Measurements from ENCODE around the gene PRRC1. TPM values are rescaled to one million over a fixed set of nuclear protein-coding genes. Genes with fewer than 3 reads are reported as not detected.
"Not testable (repeated sequence)": the region's sequence is repeated elsewhere in the genome, so short reads cannot be mapped to it uniquely, and the experiment has no call there.

Gene PRRC1
- total RNA-seq, 2 donors from 2014 or later: 25.1 to 29.1 TPM

DNA sequence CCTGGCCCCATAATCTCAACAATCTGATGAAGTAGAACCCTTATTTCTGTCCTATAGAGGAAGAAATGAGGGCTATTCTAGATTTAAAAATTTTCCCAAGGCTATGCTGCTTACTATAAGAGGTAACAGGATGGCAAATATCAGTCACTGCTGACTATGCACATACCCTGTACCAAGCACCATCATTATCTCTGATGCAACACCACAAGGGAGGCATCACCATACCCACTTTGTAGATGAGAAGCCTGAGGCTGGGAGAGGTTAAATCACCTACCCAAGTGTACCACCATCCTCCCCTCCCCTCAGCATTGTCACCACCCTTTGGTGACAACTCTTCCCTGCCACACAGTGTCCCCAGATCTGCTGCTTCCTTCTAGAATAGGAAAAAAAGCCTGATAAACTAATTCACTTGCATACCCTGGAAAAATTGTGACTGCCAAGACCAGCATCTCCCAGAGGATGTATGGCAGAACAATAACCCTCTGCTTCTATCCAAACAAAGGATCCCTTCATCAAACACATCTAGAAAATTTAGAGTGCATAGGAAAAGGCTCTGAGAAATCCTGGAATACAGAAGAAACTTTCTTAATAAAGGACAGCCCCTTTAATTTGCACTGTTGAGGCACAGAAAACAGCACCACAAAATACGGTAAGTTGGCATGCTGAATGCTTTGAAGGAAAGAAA, 48.3 kb downstream of the PRRC1 start:
- no peaks in the 10 kb centered on the region for H3K4me1 ChIP-seq
- no peaks in the 10 kb centered on the region for H3K36me3 ChIP-seq (replicated peaks in 1 of 2; ENCODE audit: insufficient read depth in 1 of 2, low read depth in 2 of 2)
- H3K9me3 ChIP-seq: no peaks in the 10 kb centered on the region
- no peaks in the 10 kb centered on the region for H3K27me3 ChIP-seq
- DNase-seq: no peak
- H3K27ac ChIP-seq: no peak overlapping the region
- WGBS, 2 donors: 71 to 95% methylated on average over 1 of the region's 1 CpG
- no peak for ATAC-seq
- intact Hi-C loops (cut with DNase I): loop anchor here (5.0 kb wide), 1 partner anchor 637 kb away; no protein-coding TSS in a partner anchor
- H3K4me3 ChIP-seq: no peak overlapping the region
- TF ChIP-seq, protein P1, sequence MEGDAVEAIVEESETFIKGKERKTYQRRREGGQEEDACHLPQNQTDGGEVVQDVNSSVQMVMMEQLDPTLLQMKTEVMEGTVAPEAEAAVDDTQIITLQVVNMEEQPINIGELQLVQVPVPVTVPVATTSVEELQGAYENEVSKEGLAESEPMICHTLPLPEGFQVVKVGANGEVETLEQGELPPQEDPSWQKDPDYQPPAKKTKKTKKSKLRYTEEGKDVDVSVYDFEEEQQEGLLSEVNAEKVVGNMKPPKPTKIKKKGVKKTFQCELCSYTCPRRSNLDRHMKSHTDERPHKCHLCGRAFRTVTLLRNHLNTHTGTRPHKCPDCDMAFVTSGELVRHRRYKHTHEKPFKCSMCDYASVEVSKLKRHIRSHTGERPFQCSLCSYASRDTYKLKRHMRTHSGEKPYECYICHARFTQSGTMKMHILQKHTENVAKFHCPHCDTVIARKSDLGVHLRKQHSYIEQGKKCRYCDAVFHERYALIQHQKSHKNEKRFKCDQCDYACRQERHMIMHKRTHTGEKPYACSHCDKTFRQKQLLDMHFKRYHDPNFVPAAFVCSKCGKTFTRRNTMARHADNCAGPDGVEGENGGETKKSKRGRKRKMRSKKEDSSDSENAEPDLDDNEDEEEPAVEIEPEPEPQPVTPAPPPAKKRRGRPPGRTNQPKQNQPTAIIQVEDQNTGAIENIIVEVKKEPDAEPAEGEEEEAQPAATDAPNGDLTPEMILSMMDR (IDR thresholded peaks at IDR 0.05): no peak
- no peak for TF ChIP-seq POLR2A (IDR thresholded peaks at IDR 0.05)

DNA sequence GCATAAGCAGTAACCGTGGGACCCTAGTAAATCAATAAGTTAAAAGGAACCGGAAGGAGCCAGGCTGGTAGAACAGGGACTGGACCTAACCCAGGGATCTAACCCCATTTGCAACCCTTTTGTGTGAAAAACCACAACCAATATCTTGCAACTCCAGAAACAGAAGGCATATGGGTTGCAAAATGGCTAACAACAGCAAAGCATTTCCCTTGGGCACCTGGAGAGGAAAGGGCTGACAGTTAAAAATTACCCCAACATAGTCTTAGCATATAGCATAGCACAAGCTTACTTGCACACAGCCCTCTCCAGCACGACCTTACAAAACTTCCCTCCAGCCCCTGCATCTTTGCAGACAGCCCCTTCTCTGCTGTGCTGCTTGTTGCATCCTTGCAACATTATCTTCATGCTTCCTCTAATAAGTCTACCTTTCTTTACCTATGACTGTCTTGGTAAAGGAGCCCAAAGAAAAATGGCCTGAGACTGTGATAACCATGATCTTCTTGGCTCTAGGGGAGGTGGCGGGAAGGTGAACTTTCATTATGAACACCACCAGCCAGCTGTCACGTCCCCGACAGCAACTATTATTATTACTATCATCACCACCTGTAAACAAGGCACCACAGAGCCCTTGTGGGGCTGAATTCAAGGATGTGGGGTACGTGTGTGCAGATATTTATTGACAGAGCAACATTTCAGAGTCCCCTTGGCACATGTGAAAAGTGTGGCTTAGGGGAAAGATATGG, 49.8 kb downstream of the PRRC1 start:
- ATAC-seq: no peak

DNA sequence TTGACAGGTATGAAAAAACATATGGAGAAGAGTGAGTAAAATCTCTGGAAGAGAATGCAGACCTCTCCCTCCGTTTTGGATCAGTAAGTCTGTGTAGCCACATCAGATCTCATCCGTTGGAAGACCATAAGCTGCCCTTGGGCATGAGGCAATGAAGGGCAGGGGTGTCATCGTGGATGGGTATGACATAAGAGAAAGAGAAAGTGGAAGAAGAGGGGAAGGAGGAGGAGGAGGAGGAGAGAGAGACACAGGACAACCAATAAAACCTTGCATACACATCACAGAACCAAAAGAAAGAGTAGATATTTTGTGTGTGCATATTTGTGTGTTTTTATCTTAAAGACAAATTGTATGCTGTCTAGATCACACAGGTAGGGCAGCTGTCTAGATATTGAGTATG, 50.7 kb downstream of the PRRC1 start:
- Histone ChIP-seq H3K27ac (no peak overlapping the region), H3K4me1 (no peaks in the 10 kb centered on the region), H3K9me3 (no peaks in the 10 kb centered on the region), H3K27me3 (no peaks in the 10 kb centered on the region), H3K4me3 (no peak overlapping the region), H3K36me3 (replicated peaks in 1 of 2; ENCODE audit: insufficient read depth in 1 of 2, low read depth in 2 of 2) (no peaks in the 10 kb centered on the region)
- DNase-seq (no peak), ATAC-seq (no peak)
- intact Hi-C loops (cut with DNase I): loop anchor here (5.0 kb wide), 1 partner anchor 634 kb away; no protein-coding TSS in a partner anchor
- WGBS, 2 donors: 57 to 67% methylated on average over 3 of the region's 3 CpGs
- TF ChIP-seq, protein P1 (IDR thresholded peaks at IDR 0.05): no peak
- no peak for TF ChIP-seq POLR2A (IDR thresholded peaks at IDR 0.05)

More for the DNA sequence above, 49.8 kb downstream of the PRRC1 start:
- DNase-seq: no peak
- Histone ChIP-seq H3K36me3 (replicated peaks in 1 of 2; ENCODE audit: insufficient read depth in 1 of 2, low read depth in 2 of 2) (no peaks in the 10 kb centered on the region), H3K27me3 (no peaks in the 10 kb centered on the region), H3K4me1 (no peaks in the 10 kb centered on the region), H3K4me3 (no peak overlapping the region), H3K9me3 (no peaks in the 10 kb centered on the region), H3K27ac (no peak overlapping the region)
- 47 to 60% methylated on average over 7 of the region's 7 CpGs for WGBS, 2 donors
- intact Hi-C loops (cut with DNase I): loop anchor here (5.0 kb wide), 1 partner anchor 635 kb away; no protein-coding TSS in a partner anchor
- TF ChIP-seq POLR2A (IDR thresholded peaks at IDR 0.05): no peak
- TF ChIP-seq, protein P1 (IDR thresholded peaks at IDR 0.05): no peak

DNA sequence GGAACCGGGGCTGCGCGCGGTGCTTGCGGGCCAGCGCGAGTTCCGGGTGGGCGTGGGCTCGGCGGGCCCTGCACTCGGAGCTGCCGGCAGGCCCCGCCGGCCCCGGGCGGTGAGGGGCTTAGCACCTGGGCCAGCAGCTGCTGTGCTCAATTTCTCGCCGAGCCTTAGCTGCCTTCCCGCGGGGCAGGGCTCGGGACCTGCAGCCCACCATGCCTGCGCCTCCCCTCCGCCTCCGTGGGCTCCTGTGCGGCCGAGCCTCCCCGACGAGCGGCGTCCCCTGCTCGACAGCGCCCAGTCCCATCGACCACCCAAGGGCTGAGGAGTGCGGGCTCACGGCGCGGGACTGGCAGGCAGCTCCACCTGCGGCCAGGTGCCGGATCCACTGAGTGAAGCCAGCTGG, 52.0 kb downstream of the PRRC1 start:
- not testable (repeated sequence) for H3K27ac ChIP-seq; H3K36me3 ChIP-seq (replicated peaks in 1 of 2; ENCODE audit: insufficient read depth in 1 of 2, low read depth in 2 of 2); DNase-seq; H3K9me3 ChIP-seq; H3K27me3 ChIP-seq; H3K4me3 ChIP-seq; H3K4me1 ChIP-seq; ATAC-seq
- WGBS, 2 donors: 72 to 74% methylated on average over 16 to 32 of the region's 40 CpGs
- intact Hi-C loops (cut with DNase I): loop anchor here (5.0 kb wide), 1 partner anchor 633 kb away; no protein-coding TSS in a partner anchor

DNA sequence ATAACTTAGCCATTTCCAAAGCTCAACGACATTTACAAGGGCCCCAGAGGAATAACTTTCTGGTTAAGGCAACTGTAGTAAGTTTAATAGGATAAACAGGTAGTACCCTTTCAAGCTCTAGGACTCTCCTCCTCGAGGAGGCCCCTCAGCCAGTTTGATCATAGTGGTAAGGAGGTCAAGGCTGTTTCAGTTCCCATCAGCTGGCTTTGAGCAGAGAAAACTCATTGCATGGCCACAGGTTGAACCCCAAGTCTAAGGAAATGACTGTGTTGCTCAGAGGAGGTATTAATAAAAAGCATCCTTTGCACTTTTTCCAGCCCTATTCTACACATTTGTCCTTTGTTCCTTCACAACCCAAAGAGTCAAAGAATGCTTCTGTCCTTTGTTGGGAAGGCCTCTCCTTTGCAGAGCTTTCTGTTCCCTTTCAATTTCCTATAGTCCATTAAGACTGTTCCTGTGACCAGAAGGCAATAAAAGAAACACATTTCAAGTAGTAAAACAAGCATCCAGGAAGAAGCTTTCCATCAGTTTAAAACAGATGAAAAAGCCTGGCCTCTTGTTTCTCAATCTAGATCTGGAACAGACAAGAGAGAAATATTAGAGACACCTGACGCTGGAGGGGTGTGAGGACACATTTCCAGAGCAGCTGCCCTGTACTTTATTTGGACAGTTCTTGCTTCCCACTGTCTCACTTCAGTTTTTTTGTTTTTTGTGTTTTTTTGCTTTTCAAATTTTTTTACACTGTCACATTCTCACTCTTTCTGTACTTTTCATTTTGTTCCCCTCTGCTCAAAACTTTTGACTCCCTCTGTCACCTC, 54.1 kb downstream of the PRRC1 start:
- intact Hi-C loops (cut with DNase I): no loop called here
- 62% methylated on average over 3 of the region's 3 CpGs for WGBS, 2 donors

More for the DNA sequence above, 54.1 kb downstream of the PRRC1 start:
- Histone ChIP-seq H3K27me3 (no peaks in the 10 kb centered on the region), H3K36me3 (replicated peaks in 1 of 2; ENCODE audit: insufficient read depth in 1 of 2, low read depth in 2 of 2) (no peaks in the 10 kb centered on the region), H3K4me3 (no peak overlapping the region), H3K4me1 (no peaks in the 10 kb centered on the region), H3K27ac (no peak overlapping the region), H3K9me3 (no peaks in the 10 kb centered on the region)
- no peak for ATAC-seq
- no peak for DNase-seq
- TF ChIP-seq, protein P1 (IDR thresholded peaks at IDR 0.05): no peak
- TF ChIP-seq POLR2A (IDR thresholded peaks at IDR 0.05): no peak

Measured in body of pancreas (tissue), 4 donors.